HG03521 (cell line): ENCODE results near the gene GRIN3B.

ENCODE experiments used
- ATAC-seq: cut with Tn5 transposase; IDR thresholded peaks from one replicate; pipeline ENCODE4 v1.9.1; 2021; ENCODE audit warnings: mild to moderate bottlenecking, moderate library complexity; ENCODE audit not compliant: unreplicated experiment

Gene GRIN3B

DNA sequence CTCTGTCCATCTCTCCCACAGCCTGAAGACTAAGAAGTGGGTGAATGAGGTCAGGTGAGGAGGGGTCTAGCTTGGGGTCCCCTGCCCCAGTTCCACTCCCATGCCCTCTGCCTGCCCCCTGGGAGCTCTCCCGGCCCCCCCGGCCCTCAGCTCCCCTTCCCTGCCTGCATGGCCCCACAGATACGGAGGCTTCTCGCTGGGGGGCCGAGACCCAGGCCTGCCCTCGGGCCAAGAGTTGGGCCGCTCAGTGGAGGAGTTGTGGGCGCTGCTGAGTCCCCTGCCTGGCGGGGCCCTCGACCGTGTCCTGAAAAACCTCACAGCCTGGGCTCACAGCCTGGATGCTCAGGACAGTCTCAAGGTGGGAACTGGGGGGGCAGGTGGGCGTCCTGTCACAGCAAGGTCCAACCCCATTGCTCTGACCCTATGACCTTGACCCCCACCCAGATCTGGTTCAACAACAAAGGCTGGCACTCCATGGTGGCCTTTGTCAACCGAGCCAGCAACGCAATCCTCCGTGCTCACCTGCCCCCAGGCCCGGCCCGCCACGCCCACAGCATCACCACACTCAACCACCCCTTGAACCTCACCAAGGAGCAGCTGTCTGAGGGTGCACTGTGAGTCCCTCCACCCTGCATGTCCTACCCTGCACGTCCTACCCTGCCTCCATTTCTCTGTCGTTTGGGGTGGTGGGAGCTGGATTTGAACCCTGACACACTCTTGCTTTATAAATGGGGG, 55.8 kb downstream of the GRIN3B start:
- no peak for ATAC-seq

GRCh38 chr19:1057176-1057855, 57.1 kb downstream of the GRIN3B start:
- ATAC-seq, result no peak

DNA sequence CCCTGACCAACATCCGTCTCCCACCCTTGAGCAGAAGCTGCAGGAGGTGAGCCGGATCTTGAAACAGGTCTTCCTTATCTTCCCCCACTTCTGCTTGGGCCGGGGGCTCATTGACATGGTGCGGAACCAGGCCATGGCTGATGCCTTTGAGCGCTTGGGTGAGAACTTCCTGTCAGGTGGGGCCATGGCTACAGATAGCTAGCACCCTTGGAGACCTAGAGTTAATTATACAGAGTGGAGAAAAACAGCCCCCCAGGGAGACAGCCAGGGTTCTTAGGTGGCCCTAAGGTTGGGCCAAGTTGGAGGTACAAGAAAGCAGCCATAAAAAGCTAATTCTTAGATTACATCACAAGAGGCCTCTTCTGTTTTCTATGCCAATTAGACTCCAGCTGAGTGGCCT, 57.9 kb downstream of the GRIN3B start:
- no peak for ATAC-seq
